GM12865 (cell line): ENCODE data around the gene CLBA1.
A peak's percentile ranks its signal among the peaks of the same experiment; 100 is the strongest.
"Not testable (repeated sequence)": the region's sequence is repeated elsewhere in the genome, so short reads cannot be mapped to it uniquely, and the experiment has no call there.

Experiments
- DNase-seq: peaks from one replicate; pipeline ENCODE4 v3.0.0; 2010; ENCODE audit warnings: low read depth
- H3K4me3 ChIP-seq: 2 replicates; pipeline ENCODE4 v1.5.1; 2011; ENCODE audit warnings: mild to moderate bottlenecking, low read depth, low read length, control low read depth
- CTCF ChIP-seq: IDR thresholded peaks from 2 replicates; pipeline ENCODE4 v1.5.1; 2011; ENCODE audit warnings: low read length, control low read depth, low read depth, inconsistent platforms; ENCODE audit not compliant: insufficient read depth; ENCODE audit errors: missing control alignments

Gene CLBA1

GRCh38 chr14:105022276-105022670, 36.7 kb downstream of the CLBA1 start:
- TF ChIP-seq CTCF: no peak
- H3K4me3 ChIP-seq: peak overlapping the region; percentile 89
- DNase-seq: no peak

- H3K4me3 ChIP-seq: no peak overlapping the region
- DNase-seq: no peak
- no peak for TF ChIP-seq CTCF
These were observed 37.6 kb downstream of the CLBA1 start for GRCh38 chr14:105023144-105023543.

DNA sequence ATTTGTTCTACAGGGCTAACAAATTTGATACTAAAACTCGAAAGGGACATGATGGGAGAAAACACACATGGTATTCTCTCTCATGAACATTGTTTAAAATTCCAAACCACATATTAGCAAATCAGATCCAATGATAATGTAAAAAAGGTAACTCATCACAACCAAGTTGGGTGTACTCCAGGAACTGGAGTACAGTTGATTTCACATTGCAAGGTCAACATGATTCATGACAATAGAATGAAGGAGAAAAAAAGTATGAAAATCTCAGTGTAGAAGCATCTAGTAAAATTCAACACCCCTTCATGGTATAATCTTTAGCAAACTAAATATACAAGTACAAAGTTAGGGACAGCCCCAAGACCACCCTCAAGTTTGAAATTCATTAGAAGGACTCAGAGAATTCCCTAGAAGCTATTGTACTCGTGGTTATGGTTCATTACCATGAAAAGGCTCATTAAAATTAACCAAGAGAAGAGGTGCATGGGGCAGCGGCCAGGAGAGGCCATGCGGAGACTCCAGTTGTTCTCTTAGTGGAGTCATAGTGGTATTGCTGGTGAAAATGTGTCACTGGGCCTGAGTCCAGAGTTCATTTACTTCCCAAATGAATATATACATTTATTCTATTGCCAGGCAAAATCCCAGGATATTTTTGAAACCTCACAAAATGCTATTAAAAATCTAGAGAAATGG, 38.3 kb downstream of the CLBA1 start:
- no peak for DNase-seq
- no peak for TF ChIP-seq CTCF
- H3K4me3 ChIP-seq: peak overlapping the region; percentile 27

DNA sequence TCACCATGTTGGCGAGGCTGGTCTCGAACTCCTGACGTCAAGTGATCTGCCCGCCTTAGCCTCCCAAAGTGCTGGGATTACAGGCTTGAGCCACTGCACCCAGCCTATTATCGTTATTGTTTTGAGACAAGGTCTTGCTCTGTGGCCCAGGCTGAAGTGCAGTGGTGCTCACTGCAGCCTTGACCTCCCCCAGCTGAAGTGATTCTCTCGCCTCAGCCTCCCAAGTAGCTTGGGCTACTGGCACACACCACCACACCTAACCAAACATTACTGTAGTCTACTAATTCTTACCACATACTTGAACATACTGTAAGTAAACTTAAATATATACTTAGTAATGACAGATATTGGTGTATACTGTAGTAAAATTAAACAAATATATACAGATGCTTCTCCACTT, 39.8 kb downstream of the CLBA1 start:
- DNase-seq: no peak
- H3K4me3 ChIP-seq: peak overlapping the region; percentile 15; the same call in 1 of the 2 replicates
- TF ChIP-seq CTCF: no peak

GRCh38 chr14:105026033-105026785, 40.6 kb downstream of the CLBA1 start:
- peak; percentile 90 for DNase-seq
- TF ChIP-seq CTCF: no peak
- peak overlapping the region; percentile 15 for H3K4me3 ChIP-seq

DNA sequence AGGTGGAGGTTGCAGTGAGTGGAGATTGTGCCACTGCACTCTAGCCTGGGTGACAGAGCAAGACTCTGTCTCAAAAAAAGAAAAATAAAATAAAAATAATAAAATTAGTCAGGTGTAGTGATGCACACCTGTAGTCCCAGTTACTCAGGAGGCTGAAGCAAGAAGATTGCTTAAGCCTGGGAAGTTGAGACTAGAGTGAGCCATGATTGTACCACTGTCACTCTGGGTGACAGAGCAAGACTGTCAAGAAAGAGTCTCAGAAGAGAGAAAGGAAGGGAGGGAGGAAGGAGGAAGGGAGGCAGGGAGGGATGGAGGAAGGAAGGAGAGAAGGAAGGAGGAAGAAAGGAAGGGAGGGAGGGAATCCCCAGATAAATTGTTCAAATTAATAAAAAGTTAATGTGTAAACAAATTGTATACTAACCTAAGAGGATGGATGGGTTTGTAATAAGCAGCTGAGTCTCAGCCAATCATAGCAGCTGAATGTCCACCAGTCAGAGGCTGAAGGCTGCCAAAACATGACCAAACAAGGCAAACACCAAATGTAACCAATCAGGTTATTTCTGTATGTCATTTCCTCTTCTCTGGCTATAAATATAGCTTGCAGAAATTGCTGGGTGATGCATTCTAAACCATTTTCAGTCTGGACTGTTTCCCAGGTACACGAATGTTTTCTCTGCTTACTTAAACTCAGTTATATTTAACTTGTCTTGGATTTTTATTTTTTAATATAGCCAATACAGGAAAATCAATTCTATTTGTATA, 41.4 kb downstream of the CLBA1 start:
- TF ChIP-seq CTCF: no peak
- H3K4me3 ChIP-seq: no peak overlapping the region
- DNase-seq: peak; percentile 80

GRCh38 chr14:105027718-105028117, 42.1 kb downstream of the CLBA1 start:
- not testable (repeated sequence) for H3K4me3 ChIP-seq, DNase-seq
